Stimulated activated CD8-positive, alpha-beta memory T cell treated with anti-CD3 and anti-CD28 coated beads, Interleukin-15, amount 100 ng/mL, for 48 hours (primary cell): Measurements from ENCODE around the gene NEDD4L.
A peak's percentile ranks its signal among the peaks of the same experiment; 100 is the strongest.
"Not testable (repeated sequence)": the region's sequence is repeated elsewhere in the genome, so short reads cannot be mapped to it uniquely, and the experiment has no call there.

Experiments used
- DNase-seq, 2 donors: peaks; one replicate each; pipeline ENCODE4 v3.0.0-alpha.2; 2020; ENCODE audit warnings: low read depth in 2 of 2

The NEDD4L gene

DNA sequence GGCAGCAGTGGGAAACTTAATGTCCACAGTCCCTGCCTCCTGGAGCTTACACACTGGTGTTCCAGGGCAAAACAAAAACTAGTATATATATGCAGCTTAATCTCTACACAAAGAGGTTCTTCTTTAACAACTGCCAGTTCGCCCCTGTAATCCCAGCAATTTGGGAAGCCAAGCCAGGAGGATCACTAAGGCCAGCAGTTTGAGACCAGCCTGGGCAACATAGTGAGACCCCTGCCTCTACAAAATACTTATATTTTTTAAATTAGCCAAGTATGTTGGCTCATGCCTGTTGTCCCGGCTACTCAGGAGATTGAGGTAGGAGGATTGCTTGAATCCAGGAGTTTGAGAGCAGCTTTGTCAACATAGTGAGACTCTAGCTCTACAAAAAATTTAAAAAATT is 17.2 kb upstream of the NEDD4L start:
- DNase-seq, result no peak

DNA sequence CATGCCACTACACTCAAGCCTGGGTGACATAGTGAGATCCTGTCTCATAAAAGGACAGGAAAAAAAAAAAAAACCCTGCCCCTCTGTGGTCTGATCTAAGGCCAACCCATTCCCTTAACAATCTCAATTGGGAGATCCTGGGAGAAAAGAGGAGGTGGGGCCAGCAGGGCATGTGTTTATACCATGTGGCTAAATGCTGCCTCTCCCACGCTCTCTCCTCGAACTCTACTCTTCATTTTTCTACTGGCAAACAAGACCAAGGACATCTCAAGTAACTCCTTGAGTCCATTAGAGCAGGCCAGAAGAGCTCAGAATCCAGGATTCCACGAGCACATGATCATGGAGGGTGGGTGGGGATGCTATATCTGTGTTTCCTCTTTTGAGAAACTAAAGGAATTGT is 16.7 kb upstream of the NEDD4L start:
- DNase-seq, result no peak

DNA sequence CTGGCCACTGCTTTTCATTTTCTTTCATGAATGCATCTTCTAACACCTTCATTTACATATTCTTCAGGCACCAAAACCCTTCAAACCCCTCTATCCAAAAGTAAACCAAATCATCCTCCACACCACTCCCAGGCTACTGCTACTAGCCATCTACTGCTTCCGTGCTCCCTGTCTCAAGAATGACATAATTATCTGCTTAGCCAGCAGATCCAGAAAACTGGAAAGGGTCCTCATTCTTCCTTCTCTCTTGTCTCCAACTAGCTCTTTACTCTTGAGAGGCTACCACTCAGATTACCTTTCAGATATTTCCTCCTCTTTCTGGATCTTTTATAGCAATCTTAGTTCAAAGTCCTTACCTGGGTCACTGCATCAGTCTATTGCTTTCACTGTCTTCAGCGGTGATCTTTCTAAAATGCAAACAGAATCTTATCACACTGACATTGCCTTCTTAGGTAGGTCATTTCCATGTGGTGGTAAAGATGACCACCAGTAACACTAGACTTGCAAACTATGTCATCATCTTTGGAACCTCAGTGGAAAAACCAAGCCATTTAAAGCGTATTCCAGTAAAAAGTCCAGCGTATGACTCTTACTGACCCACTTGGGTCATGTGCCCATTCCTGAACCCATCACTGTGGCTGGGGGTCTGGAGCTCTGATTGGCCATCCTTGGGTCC is 15.8 kb upstream of the NEDD4L start:
- no peak for DNase-seq

DNA sequence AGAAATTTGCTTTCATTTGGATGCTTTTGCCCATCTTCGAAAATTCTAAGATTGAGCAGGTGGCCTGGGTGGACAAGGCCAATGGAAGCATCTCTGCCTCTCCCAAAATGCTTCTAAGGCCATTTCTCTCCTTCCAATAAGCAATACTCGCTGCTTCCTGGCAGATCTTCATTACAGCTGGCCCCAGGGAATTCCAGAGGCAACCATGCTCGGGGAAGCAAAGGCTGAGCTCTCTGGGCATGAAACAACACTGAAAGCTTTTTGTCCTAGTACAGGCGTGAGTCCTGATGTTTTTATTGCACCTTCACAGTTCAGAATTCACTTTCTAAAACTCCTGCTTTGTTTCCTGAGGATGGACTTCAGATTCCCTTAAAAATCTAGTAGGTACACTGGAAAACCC is 11.8 kb upstream of the NEDD4L start:
- no peak for DNase-seq

DNA sequence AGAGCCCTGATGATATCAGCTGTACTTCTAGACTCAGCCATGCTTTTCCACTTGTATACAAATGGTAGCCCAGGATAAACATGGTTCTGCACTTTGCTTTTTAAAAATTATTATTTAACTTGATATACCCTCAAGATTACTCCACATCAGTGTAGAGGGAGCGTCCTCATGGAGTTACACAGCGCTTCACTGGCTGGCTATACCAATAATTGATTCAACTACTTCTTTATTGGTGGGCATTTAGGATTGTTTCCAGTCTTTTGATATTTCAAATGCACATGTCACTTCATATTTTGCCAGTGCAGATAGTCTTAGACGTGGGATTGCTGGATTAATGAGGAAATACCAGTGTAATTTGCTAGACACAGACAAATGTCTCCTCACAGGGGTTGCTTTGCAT is 10.8 kb upstream of the NEDD4L start:
- no peak for DNase-seq

DNA sequence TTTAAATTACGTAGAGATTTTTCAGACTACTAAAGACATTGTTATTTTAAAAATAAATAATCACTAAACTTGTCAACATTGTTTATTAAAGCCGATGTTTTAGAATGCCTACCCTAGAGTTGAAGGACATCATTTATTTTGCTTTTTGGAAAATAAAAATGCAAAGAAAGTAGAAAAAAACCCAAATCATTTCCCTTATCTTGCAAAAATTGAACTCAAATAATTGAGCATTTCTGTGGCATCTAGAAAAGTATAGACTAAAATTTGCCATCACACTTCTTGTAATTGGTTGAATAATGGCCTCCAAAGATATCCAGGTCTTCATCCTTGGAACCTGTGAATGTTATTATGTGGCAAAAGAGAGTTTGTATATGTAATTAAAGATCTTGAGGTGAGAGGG is 9.7 kb upstream of the NEDD4L start:
- no peak for DNase-seq

DNA sequence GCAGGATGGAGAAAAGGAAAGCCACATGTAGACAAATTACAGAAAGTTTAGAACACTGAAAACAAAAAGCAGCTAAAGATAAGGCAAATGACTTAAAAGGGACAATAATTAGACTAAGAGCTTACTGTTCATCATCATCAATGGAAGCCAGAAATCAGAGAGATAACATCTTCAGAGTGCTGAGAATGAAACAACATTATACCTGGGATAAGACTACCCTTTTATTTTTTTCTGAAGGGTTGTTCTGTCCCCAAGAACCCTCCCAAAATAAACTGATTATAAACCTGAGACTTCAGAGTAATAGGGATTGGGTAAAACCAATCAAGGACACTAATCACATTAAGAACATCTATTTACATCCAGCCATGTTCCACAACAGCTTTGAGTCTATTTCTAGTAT is 6.9 kb upstream of the NEDD4L start:
- no peak for DNase-seq

DNA sequence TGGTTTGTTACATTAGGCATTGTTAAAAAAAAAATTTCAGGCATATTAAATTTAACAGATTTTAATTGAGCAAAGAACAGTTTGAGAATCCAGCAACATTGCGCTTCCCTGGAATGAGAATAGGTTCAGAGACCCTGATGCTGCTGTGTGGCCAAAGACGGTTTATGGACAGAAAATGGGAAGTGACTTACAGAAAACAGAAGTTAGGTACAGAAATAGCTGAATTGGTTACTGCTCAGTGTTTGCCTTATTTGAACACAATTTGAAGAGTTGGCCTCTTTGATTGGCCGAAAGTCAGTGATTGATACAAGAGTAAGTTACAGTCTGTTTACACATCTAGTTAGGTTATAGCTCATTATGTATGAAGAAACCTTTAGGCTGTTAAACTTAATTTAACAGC is 6.0 kb upstream of the NEDD4L start:
- DNase-seq, result no peak

DNA sequence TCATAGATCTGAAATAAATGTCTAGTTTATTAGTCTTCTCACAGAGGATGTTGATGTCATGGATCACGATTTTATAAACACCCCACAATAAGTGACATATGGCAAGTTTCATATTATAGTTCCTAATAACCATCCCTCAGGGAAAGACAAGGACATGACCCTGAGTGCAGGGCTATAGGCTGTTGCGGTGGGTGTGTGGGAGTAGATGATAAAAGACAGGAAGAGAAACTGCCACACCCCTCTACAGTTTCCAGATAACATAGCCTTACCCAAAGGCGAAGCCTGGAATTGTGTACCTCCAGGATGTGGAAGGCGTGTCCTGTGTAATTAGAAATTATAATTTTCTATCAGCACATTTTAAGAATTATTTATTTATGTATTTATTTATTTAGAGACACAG is 2.4 kb upstream of the NEDD4L start:
- DNase-seq, result no peak

DNA sequence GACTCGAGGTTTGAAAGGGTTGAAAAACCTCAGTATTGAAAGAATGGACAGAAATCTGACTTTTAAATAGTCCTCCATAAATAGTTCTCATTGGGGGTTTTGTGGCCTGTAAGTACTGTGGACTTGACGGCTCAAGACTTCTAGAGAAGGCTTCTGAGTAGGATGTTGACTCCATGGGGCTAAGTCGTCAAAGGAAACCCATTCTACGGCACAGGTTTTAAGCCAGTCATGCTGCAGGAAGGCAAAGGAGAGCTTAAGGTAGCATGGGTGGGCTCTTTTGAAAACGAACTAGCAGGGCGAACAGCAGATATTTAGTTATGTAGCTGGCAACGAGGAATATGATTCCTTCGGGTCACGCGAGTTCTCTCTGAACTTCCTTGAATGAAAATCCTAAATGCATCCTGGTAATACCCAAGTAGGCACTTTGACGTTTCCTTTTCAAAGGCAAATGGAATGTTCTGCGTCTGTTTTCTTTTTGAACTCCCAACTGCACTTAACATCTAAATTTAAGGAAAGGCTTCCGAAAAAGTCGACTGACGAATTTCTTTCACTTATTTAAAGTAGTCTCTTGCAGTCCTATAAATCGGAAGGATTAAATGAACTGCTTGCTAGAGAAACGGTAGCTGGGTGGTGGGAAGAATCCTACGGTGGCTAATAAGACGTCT is 1.1 kb upstream of the NEDD4L start:
- DNase-seq, result no peak

DNA sequence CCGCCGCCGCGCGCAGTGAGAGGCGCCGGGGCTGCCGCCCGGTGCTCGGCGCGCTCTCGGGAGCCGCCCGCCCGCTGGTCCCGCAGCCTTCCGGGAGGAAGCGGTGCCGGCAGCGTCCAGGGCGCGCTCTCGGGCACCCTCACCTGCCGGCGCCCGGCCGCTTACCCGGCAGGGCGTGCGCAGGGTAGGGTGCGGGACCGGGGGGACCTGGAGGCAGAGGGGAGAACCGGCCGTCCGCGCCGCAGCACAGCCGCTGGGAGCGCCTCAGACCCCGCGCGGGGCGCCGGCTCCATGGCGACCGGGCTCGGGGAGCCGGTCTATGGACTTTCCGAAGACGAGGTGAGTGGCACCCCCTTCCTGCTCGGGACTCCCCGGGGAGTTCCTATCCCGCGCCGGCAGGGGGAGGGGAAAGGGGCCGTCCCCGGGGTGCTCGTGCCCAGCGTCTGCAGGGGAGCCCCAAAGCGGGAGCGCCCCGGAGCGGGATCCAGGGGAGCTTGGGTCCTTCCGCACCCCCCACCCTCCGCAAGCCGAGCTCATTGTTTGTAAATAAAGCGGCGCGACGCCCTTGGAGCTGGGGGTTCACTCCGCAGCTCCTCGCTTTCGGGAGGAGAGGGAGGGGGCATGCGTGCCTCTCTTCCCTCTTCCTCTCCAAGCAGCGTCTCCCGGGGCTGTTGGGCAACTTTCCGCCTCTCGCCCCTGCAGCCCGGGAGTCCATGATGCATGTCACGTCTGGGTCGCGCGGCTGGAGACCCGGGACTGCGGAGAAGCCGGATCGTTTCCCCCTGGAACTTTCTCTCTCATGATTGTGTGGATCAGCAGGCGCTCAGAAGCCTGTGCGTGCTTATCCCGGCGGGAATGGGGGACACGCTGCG is 580 bp downstream of the NEDD4L start:
- peak; percentile 13 to 25 for DNase-seq

DNA sequence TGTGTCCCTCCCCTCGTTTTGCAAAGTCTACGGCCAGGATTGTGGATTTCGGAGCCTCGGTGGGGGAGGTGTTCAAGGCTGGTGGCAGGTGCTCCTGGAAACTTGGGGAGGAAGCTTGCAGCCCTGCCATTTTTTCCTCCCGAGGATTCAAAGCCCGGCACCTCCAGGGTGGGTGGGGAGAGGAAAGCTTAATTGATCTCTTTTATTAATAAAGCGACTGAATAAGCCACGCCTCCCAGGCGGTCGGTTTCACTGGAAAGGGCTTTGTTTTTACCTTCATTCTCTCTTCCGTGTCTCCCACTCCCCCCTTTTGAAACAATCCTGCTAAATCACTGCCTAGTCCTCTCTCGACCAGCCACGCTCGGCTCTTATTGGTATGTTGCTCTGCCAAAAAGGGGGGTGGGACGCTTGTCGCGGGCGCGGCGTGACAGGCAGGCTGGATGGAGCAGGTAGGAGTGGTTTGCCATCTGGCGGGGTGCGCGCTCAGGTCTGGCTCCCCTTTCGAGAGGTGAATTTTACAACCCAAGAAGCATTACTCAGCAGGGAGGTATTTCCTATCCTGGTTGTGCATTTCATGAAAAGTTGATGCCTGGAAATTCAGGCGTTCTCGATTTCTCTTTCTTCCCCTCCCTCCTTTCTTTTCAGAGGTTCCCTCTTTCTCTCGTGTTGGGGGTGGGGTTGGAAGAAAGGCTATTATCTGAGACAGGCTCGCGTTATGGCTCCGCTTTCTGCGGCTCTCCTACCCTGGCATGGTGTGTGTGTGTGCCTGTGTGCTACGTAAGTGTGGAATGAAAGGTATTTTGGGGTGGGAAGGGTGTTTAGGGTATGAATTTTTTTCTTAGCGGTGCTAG is 1.4 kb downstream of the NEDD4L start:
- peak; percentile 8 to 12 for DNase-seq

DNA sequence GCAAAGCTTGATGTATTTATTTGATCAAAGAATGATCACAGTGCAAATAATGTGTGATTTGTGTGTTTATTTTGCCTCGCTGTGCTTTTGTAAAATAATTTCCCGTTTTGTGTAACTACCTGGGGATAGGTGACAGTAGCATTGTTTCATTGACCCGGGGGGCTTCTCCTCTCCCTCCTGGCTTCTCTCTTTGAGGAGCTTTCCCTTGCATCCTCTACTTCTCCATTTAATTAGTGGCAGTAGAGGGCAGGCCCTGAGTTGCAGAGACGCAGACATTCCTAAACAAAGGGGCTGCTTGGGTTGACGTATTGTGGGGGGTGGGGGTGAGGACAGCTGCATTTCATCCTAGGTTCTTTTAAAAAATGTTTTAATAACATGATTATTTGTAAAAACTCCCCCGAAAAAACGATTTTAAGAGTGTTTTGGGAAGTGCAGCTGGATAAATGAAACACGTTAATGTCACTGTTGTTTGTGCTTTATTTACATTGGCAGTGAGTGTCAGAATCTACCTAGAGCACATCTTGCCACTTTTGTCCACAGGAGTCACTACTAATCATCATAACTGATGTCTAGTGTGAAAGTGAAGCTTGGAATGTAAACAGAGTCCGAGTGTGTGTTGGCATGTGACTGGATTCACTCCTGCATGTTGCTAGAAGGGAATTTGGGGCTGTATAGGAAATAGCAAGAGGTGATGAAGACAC is 2.2 kb downstream of the NEDD4L start:
- DNase-seq, result no peak

DNA sequence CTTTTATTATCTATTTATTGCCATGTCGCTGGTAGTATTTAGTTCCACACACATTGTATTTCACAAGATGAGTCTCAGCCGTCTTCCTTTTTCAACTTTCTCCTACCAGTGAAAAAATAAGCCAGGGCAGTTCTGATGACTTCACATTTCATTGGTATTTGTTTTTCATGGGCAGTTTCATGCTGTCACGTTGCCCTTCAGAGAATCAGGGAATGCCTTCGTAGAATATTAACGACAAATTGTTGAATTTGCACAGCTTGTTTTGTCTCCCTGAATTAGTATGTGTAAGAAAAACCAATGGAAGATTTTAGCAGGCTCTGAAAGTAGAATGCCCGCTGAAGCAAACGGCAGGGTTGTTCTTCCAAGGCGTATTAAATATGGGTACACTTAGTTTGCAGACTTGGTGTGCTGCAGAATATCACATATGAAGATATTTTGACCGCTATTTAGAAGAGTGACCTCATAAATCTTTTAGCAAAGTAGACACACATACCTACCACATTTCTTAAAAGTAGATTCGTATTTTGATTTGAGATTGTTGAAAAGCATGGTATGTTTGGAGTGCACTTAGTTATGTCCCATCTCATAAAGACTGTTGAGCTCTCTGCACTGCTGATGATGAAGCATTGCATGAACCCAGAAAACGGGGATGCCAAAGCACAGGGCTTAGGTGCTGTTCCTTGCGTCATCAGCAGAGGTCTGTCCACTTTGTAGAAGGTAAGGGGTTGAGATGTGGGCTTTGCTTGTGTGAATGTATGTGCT is 2.9 kb downstream of the NEDD4L start:
- no peak for DNase-seq

DNA sequence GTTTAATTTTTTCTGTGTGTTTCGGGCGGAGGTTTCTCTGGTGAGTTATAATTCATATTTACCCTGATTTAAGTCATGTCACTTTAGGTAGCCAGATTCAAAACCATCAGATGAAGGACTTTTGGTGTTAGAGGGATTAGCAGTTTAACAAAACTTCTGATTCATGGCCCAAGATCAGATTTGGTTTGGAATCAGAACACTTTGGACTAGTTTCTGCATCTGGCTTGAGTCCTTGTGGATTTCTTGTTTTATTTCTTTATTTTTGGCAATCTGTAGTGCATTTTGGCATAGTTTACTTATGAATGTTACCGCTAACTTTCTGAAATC is 3.5 kb downstream of the NEDD4L start:
- no peak for DNase-seq

DNA sequence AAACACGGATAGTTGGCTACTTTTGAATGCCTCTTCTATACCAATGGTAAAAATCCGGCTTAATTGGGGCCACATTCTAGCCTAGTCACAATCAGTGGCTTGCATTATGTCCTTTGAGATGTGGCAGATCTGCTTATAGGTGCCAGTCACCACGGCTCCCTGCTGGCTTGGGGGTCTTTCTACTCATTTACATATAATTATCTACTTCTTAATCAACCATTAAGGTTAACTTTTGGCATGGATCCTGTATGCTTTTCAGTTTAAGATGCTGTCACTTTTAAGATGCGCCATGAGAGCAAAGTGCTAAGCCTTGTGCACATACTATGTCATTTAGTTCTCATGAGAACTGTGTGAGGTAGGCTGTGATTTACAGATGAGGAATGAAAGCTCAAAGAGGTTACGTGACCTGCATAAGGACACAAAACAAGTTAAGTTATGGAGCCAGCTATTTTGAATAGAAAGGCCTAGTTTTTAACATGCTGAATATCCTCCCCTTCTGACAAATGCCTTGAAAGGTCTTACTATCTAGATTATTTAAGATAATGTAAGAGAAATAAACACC is 4.1 kb downstream of the NEDD4L start:
- DNase-seq, result no peak

DNA sequence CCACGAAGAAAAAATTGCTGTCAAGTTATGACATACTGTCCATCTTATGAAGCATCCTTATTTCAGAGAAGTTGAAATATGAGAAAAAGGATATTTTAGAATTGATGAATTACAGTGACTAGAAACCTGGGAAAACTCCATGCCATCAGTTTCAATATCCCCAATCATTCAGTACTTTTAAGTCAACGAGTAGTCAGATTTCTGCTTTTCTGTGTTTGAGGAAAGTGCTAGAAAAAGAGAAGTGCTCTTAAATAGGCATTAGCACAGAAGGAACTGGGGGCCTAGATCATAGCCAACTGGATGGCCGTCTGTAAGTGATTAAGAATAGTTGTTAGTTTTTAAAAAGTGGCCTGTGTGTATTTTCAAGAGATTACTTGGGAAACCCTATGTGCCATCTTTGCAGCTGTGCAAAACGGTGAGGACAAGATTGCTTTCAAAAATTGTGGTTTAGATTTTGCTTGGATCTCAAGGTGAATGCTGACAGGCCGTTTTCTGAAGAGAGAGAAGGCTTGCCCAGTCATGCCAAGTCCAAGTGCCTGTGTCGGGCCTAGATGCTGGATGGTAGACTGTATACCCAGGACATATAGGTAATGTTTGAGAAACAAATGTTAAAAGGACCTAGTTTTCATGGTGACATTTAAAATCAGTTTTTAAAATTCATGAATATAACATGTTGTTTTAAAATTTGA is 5.1 kb downstream of the NEDD4L start:
- no peak for DNase-seq

DNA sequence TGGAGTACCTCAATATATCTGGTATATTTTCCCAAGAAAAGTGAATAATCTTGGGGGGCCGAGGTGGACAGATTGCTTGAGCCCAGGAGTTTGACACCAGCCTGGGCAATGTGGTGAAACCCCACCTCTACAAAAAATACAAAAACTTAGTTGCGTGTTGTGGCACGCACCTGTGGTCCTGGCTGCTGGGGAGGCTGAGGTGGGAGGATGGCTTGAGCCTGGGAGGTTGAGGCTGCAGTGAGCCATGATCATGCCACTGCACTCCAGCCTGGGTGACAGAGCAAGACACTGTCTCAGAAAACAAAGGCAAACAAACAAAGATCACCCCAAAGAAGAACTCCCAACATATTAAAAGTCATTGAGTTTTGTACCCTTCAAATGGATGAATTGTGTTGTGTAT is 6.9 kb downstream of the NEDD4L start:
- DNase-seq, result not testable (repeated sequence)

DNA sequence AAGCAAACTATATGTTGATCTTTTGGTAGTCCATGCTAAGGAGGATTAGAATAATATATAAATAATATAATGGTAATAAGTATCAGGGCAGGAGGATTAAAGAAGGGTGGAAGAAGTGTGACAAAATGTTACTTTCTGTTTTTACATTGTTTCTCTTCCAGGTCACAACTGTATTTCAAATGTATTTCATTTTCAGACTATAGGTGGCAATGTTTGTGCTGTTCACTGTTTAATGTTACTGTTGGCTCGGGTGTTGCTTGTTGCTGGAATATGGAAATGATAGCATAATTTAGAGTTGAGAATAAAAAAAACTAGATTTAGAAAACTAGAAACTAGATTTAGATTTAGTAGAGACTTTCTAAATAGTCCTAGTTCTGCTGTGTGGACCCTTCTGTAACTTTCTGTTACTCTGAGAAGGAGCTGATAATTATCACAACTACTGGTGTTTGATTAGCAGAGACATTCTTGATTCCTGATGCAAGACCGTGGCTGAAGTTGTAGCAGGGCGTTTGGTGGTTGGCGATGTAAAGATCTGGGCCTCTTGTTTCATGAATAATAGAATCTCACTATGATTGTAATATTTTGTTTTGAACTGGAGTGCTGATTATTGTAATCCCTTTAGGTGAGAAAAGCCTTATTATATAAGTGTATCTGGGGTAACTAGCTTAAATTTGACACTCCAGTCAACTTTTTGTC is 7.9 kb downstream of the NEDD4L start:
- no peak for DNase-seq
